Measurements from ENCODE around the gene DYNC1H1.
A peak's percentile ranks its signal among the peaks of the same experiment; 100 is the strongest.

DNA sequence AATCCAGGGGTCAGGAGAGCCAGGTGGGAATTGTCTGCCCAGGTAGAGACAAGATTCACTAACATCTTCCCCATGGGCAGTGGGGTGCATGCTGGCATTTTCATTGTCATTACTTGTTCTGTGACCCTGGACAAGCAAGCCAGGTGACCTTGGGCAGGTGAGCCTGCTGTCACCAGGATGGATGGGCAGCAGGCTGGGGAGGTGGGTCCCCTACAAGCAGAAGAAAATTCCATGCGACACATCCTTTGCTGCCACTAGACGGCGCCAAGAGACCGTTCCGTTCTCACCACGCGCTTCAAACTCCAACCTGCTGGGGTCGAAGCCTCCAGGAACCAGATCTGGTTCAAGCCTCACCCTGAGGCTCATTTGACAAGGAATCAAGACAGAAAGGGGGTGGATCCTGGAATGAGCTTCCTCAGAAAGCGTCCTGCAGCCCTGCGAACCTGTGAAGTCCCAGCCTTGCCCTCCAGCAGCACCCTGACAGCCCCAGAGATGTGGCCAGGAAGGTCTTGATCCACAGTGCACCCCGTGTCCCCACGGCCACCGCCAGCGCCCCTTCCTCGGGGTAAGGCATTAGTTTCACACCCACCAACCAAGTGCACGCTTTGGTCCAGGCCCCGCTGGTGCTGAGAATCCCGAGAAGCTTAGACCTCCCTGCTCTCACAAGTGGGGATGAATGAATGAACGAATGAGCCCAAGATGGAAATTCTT lies 3.2 kb upstream of the DYNC1H1 start:
- TF ChIP-seq, protein P1, sequence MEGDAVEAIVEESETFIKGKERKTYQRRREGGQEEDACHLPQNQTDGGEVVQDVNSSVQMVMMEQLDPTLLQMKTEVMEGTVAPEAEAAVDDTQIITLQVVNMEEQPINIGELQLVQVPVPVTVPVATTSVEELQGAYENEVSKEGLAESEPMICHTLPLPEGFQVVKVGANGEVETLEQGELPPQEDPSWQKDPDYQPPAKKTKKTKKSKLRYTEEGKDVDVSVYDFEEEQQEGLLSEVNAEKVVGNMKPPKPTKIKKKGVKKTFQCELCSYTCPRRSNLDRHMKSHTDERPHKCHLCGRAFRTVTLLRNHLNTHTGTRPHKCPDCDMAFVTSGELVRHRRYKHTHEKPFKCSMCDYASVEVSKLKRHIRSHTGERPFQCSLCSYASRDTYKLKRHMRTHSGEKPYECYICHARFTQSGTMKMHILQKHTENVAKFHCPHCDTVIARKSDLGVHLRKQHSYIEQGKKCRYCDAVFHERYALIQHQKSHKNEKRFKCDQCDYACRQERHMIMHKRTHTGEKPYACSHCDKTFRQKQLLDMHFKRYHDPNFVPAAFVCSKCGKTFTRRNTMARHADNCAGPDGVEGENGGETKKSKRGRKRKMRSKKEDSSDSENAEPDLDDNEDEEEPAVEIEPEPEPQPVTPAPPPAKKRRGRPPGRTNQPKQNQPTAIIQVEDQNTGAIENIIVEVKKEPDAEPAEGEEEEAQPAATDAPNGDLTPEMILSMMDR (IDR thresholded peaks at IDR 0.05 in 8 of 11, conservative IDR thresholded peaks at IDR 0.05 in 3 of 11) = peak; percentile 68 to 92 (median 83)
- TF ChIP-seq POLR2AphosphoS5 (IDR thresholded peaks at IDR 0.05) (peak in 2 of 3 donors; percentile 42 to 65), POLR2A (IDR thresholded peaks at IDR 0.05) (no peak)

Measured in spleen (tissue), 7 donors.